Spleen (tissue), 11 donors: ENCODE results near the gene PRKACB. TPM values are rescaled to one million over a fixed set of nuclear protein-coding genes. Genes with fewer than 3 reads are reported as not detected.
A peak's percentile ranks its signal among the peaks of the same experiment; 100 is the strongest.

ENCODE experiments used
- DNase-seq: peaks from one replicate; pipeline ENCODE4 v3.0.0-alpha.2; 2020
- H3K27ac ChIP-seq, 8 donors: fragments of 200-600 bp; sonication (generic) in 7 of 8; 1 replicate in 4 of 8; 2 replicates in 4 of 8; pipeline versions ENCODE4 v1.5.0 to v1.8.0; 2016 to 2021; ENCODE audit warnings: inconsistent platforms in 4 of 8, mild to moderate bottlenecking in 4 of 8, moderate library complexity in 1 of 8
- H3K27me3 ChIP-seq, 7 donors: fragments of 200-600 bp; sonication (generic) in 6 of 7; replicated peaks in 1 of 7; 1 replicate in 4 of 7; 2 replicates in 3 of 7; pipeline versions ENCODE4 v1.5.0 to v1.8.0; 2016 to 2021; ENCODE audit warnings: inconsistent platforms in 3 of 7, mild to moderate bottlenecking in 1 of 7
- H3K36me3 ChIP-seq, 6 donors: fragments of 200-600 bp; sonication (generic) in 5 of 6; 1 replicate in 4 of 6; 2 replicates in 2 of 6; pipeline versions ENCODE4 v1.5.0 to v1.8.0; 2016 to 2021; ENCODE audit warnings: inconsistent platforms in 2 of 6
- H3K4me1 ChIP-seq, 6 donors: fragments of 200-600 bp; sonication (generic) in 5 of 6; 1 replicate in 3 of 6; 2 replicates in 3 of 6; pipeline versions ENCODE4 v1.5.0 to v1.8.0; 2016 to 2021; ENCODE audit warnings: inconsistent platforms in 3 of 6
- H3K4me3 ChIP-seq, 8 donors: fragments of 200-600 bp; sonication (generic) in 7 of 8; 1 replicate in 4 of 8; 2 replicates in 4 of 8; pipeline versions ENCODE4 v1.5.0 to v1.8.0; 2016 to 2021; ENCODE audit warnings: inconsistent platforms in 4 of 8, mild to moderate bottlenecking in 4 of 8, moderate library complexity in 2 of 8
- H3K9me3 ChIP-seq, 8 donors: fragments of 200-600 bp; sonication (generic) in 7 of 8; 1 replicate in 4 of 8; 2 replicates in 4 of 8; pipeline versions ENCODE4 v1.5.0 to v1.8.0; 2016 to 2021; ENCODE audit warnings: inconsistent platforms in 4 of 8
- CTCF ChIP-seq, 11 experiments: fragments of 200-600 bp in 7 of 11; fragments of 450-650 bp in 4 of 11; sonication (generic) in 4 of 11; IDR thresholded peaks in 8 of 11; conservative IDR thresholded peaks in 3 of 11; 1 replicate in 7 of 11; 2 replicates in 4 of 11; pipeline versions ENCODE4 v1.4.0 to v1.8.0; 2016 to 2021; ENCODE audit warnings: antibody characterized with exemption in 11 of 11, inconsistent platforms in 4 of 11, mild to moderate bottlenecking in 1 of 11
- POLR2A ChIP-seq, 3 donors: fragments of 450-650 bp; IDR thresholded peaks; one replicate each; pipeline ENCODE4 v1.5.1; 2017; ENCODE audit warnings: antibody characterized with exemption in 3 of 3, mild to moderate bottlenecking in 1 of 3
- POLR2AphosphoS5 ChIP-seq, 3 donors: sonication (generic); formaldehyde crosslinking; IDR thresholded peaks; one replicate each; pipeline ENCODE4 v1.5.1; 2017; ENCODE audit warnings: antibody characterized with exemption in 3 of 3
- WGBS, 5 donors: extraction: QIAGEN DNeasy Blood & Tissue Kit in 3 of 5; methylation state at CpG; one replicate each; pipeline versions ENCODE4 v1.1.5 to v1.1.7; 2013 to 2018; 5-methylcytosine and 5-hydroxymethylcytosine counted together
- intact Hi-C: fragments of 100-400 bp; cut with DNase I; formaldehyde crosslinking; loops from one replicate; pipeline ENCODE4 v1.15.0; 2023; ENCODE audit warnings: low total_unique reads
- polyA plus RNA-seq, 3 donors: library from polyadenylated mRNA; stranded (reverse); fragments of 200-250 nt; gene quantifications; one replicate each; pipeline ENCODE4 v1.2.1, GENCODE V29; 2013
- total RNA-seq, 7 donors: library from RNA; depleted of rRNA in 3 of 7; stranded (reverse); fragments of >200 nt in 3 of 7; fragmentation: NEBNext Ultra II Directional in 4 of 7; extraction: Animal tissue kit (Norgen Biotek cat#: 25700) in 4 of 7; gene quantifications; one replicate each; pipeline versions ENCODE4 v1.1.0 to v1.2.1, GENCODE V29; 2016 to 2021
- donor health status: healthy with polysubstance abuse.
- donor health status: DM: no; HTN: no; CAD: no; lungs with moderate emphysema.
- donor health status: DM: no; HTN: no; CAD: no.
- donor health status: Bipolar disorder and iron deficiency.
- donor health status: healthy.
- donor health status: DM: no; HTN: no; CAD: no.
- donor health status: DM: yes; HTN: yes; CAD: no.

Gene PRKACB
- total and polyA plus RNA-seq, 10 donors: 21.0 to 93.0 (median 61.1) TPM

GRCh38 chr1:84162295-84162694, 18.2 kb downstream of the PRKACB start:
- peaks cover 0 to 6% (median 0%) of the 10 kb centered on the region in 6 donors for H3K36me3 ChIP-seq
- no peak for DNase-seq
- peaks cover 7 to 94% (median 45%) of the 10 kb centered on the region in 6 donors for H3K4me1 ChIP-seq
- no peak for TF ChIP-seq CTCF (IDR thresholded peaks at IDR 0.05 in 8 of 11, conservative IDR thresholded peaks at IDR 0.05 in 3 of 11)
- no peak for TF ChIP-seq POLR2A (IDR thresholded peaks at IDR 0.05)
- TF ChIP-seq POLR2AphosphoS5 (IDR thresholded peaks at IDR 0.05): no peak
- 89 to 96% (median 93%) methylated on average over 2 of the region's 2 CpGs for WGBS, 5 donors
- no peaks in the 10 kb centered on the region for H3K27me3 ChIP-seq
- H3K4me3 ChIP-seq: no peak overlapping the region
- no peak overlapping the region for H3K27ac ChIP-seq
- H3K9me3 ChIP-seq: no peaks in the 10 kb centered on the region
- intact Hi-C loops: no loop called here

DNA sequence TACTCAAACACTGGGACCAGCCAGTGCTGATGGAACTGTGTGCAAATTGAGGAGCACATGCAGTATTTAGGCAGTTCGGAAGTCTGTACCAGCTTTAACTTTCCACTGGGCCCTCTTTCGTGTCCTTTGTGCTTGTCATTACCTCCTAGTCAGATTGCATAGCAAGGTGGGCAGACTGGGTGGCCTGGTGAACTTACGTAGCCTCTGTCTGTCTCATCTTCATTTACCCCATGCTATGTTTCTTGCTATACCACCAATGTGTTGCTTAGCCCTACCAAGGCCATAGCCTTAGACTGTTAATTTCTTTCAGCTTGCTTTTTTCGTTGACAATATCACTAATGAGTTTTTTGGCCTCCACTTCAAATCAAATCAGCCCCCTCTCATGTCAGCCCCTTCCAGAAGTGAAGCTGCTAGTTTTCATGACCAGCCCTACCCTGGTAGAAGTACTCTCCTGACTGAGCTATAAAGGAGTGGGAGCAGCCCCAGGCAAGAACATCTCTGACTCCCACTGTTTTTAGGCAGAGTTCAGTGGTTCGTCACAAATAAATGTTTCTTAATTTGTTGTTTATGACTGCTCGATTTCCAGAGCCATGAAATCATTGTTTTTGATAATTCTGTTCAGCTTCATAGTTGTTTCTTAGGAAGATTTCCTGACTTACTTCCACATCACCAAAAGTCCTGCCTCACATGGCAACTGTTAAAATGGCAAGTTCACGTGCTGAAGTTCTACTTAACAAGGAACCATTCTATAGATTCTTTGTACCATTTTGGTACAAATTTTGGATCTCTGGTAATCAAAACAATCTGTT, 19.3 kb downstream of the PRKACB start:
- DNase-seq: no peak
- TF ChIP-seq CTCF (IDR thresholded peaks at IDR 0.05 in 8 of 11, conservative IDR thresholded peaks at IDR 0.05 in 3 of 11): no peak
- TF ChIP-seq POLR2A (IDR thresholded peaks at IDR 0.05): no peak
- no peak for TF ChIP-seq POLR2AphosphoS5 (IDR thresholded peaks at IDR 0.05)
- Histone ChIP-seq H3K27me3 (no peaks in the 10 kb centered on the region), H3K9me3 (no peaks in the 10 kb centered on the region), H3K4me1 (peaks cover 7 to 100% (median 47%) of the 10 kb centered on the region in 6 donors), H3K4me3 (no peak overlapping the region), H3K27ac (peak overlapping the region in 1 of 8 donors; percentile 37), H3K36me3 (no peaks in the 10 kb centered on the region)
- 83 to 88% (median 84%) methylated on average over 7 of the region's 7 CpGs for WGBS, 5 donors
- intact Hi-C loops: no loop called here

- no peak for DNase-seq
- TF ChIP-seq CTCF (IDR thresholded peaks at IDR 0.05 in 8 of 11, conservative IDR thresholded peaks at IDR 0.05 in 3 of 11) (no peak), POLR2AphosphoS5 (IDR thresholded peaks at IDR 0.05) (no peak), POLR2A (IDR thresholded peaks at IDR 0.05) (no peak)
- Histone ChIP-seq H3K4me1 (peaks cover 7 to 99% (median 46%) of the 10 kb centered on the region in 6 donors), H3K9me3 (no peaks in the 10 kb centered on the region), H3K27me3 (no peaks in the 10 kb centered on the region), H3K4me3 (peak overlapping the region in 1 of 8 donors; percentile 21), H3K36me3 (no peaks in the 10 kb centered on the region), H3K27ac (peak overlapping the region in 3 of 8 donors; percentile 4 to 38 (median 13))
- intact Hi-C loops: no loop called here
- WGBS, 5 donors: 78 to 88% (median 83%) methylated on average over 5 of the region's 5 CpGs
These were observed 20.1 kb downstream of the PRKACB start for GRCh38 chr1:84164161-84164560.

DNA sequence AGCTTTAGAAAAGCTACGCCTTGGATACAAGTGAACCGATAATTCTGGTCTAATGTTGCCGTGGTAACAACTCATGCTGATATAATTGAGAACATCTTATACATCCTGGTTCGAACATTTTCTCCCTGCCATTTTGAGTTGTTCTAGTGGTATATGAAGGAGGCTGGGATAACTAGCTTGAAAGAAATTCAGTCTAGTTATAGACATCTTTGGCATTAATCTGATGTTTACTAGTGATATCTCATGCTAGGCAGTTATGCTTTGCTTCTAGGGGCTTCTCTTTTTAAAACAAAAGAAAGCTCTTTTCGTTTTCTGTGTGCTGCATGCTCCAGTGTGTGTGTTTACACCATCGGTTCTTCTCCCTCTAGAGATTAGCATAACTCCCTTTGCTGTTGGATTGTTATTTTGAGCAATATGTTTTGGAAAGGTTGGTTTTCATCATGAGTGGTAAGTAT, 20.5 kb downstream of the PRKACB start:
- 68 to 72% (median 70%) methylated on average over 6 of the region's 6 CpGs for WGBS, 5 donors
- Histone ChIP-seq H3K36me3 (no peaks in the 10 kb centered on the region), H3K27me3 (no peaks in the 10 kb centered on the region), H3K4me1 (peaks cover 7 to 99% (median 44%) of the 10 kb centered on the region in 6 donors), H3K27ac (peak overlapping the region in 3 of 8 donors; percentile 4 to 38 (median 13)), H3K9me3 (no peaks in the 10 kb centered on the region), H3K4me3 (peak overlapping the region in 1 of 8 donors; percentile 21)
- intact Hi-C loops: no loop called here
- TF ChIP-seq POLR2AphosphoS5 (IDR thresholded peaks at IDR 0.05) (no peak), POLR2A (IDR thresholded peaks at IDR 0.05) (no peak), CTCF (IDR thresholded peaks at IDR 0.05 in 8 of 11, conservative IDR thresholded peaks at IDR 0.05 in 3 of 11) (no peak)
- DNase-seq: no peak
